IPS-20b (cell line): ENCODE results near the gene BAG3.
"Not testable (repeated sequence)": the region's sequence is repeated elsewhere in the genome, so short reads cannot be mapped to it uniquely, and the experiment has no call there.

Source experiments
- H3K27ac ChIP-seq: one replicate; pipeline ENCODE4 v1.5.1; 2013; ENCODE audit warnings: low read length
- H3K27me3 ChIP-seq: 2 replicates; pipeline ENCODE4 v1.6.1; 2013; ENCODE audit warnings: mild to moderate bottlenecking, low read length, inconsistent platforms; ENCODE audit not compliant: insufficient read depth
- H3K36me3 ChIP-seq: 2 replicates; pipeline ENCODE4 v1.6.1; 2013; ENCODE audit warnings: low read depth, mild to moderate bottlenecking, inconsistent platforms, low read length, moderate library complexity; ENCODE audit not compliant: insufficient read depth
- H3K4me1 ChIP-seq: 2 replicates; pipeline ENCODE4 v1.6.1; 2013; ENCODE audit warnings: mild to moderate bottlenecking, control low read depth, inconsistent platforms, low read length, moderate library complexity; ENCODE audit not compliant: insufficient read depth
- H3K4me3 ChIP-seq: 2 replicates; pipeline ENCODE4 v1.5.1; 2013; ENCODE audit warnings: mild to moderate bottlenecking, low read length, inconsistent platforms
- H3K9ac ChIP-seq: 2 replicates; pipeline ENCODE4 v1.6.1; 2013; ENCODE audit warnings: low read depth, mild to moderate bottlenecking, inconsistent platforms, low read length, moderate library complexity
- H3K9me3 ChIP-seq: 2 replicates; pipeline ENCODE4 v1.6.1; 2013; ENCODE audit warnings: mild to moderate bottlenecking, low read depth, low read length, inconsistent platforms; ENCODE audit not compliant: insufficient read depth

Gene BAG3

DNA sequence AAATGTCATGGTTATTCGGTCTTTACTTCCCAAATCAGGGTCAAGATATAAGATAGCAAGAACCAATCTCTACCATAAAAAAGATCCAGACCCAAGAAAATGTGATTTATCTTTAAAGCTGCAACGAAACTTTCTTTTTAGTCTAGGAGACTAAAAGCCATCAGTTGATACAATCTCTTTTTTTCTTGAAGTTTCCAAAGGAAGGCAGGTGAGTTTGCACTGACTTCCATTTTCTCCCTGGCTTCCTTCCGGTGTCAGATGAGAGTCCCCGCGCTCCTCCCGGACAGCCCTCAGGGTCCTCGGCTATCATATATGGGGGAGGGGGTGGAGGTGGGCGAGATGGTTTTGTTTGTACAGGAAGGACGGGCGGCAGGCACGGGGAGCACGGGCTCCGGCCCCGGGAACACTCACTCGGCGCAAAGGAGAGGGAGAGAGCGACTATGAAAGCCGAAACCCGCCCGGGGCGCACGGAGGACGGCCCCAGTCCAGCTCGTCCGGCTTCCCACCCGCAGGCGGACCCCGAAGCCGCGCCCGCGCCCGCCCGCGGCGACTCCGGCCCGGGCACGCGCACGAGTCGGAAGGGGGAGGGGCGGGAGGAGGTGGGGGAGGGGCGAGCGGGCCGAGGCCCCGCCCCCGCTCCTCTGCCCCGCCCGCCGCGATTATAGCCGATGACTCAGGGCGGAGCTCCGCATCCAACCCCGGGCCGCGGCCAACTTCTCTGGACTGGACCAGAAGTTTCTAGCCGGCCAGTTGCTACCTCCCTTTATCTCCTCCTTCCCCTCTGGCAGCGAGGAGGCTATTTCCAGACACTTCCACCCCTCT, at the start of gene BAG3:
Gene BAG3 (plus strand): TSS at position 689 of the 822 bp plus-strand sequence. CDS start 296 bp downstream, outside the sequence.
- H3K9ac ChIP-seq: peak within 1 kb of the TSS; percentile 92
- H3K27me3 ChIP-seq: peaks cover 6% of the 10 kb centered on the region; the same call in 1 of the 2 replicates
- peaks cover 16% of the 10 kb centered on the region for H3K4me1 ChIP-seq
- no peaks in the 10 kb centered on the region for H3K9me3 ChIP-seq
- peak within 1 kb of the TSS; percentile 80 for H3K27ac ChIP-seq
- peak within 1 kb of the TSS; percentile 90 for H3K4me3 ChIP-seq
- H3K36me3 ChIP-seq: no peaks in the 10 kb centered on the region

GRCh38 chr10:119602241-119603095, 48.7 kb upstream of the BAG3 start:
- Histone ChIP-seq H3K27me3 (no peaks in the 10 kb centered on the region), H3K27ac (no peak overlapping the region), H3K36me3 (no peaks in the 10 kb centered on the region), H3K4me1 (peaks cover 3% of the 10 kb centered on the region; the same call in 1 of the 2 replicates), H3K4me3 (no peak overlapping the region), H3K9me3 (peaks cover 6% of the 10 kb centered on the region), H3K9ac (no peak overlapping the region)

DNA sequence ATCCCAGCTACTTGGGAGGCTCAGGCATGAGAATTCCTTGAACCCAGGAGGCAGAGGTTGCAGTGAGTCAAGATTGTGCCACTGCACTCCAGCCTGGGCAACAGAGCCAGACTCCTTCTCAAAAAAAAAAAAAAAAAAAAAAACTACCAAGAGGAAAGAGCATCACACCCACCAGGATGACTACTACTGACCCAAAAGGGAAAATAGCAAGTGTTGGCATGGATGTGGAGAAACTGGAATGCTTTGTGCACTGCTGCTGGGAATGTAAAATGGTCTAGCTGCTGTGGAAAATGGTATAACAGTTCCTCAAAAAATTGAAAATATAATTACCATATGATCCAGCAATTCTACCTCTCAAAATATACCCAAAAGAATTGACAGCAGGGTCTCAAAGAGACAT, 46.7 kb upstream of the BAG3 start:
- Histone ChIP-seq H3K4me3 (no peak overlapping the region), H3K27me3 (peaks cover 6% of the 10 kb centered on the region), H3K4me1 (no peaks in the 10 kb centered on the region), H3K9me3 (no peaks in the 10 kb centered on the region), H3K36me3 (no peaks in the 10 kb centered on the region), H3K9ac (no peak overlapping the region), H3K27ac (no peak overlapping the region)

DNA sequence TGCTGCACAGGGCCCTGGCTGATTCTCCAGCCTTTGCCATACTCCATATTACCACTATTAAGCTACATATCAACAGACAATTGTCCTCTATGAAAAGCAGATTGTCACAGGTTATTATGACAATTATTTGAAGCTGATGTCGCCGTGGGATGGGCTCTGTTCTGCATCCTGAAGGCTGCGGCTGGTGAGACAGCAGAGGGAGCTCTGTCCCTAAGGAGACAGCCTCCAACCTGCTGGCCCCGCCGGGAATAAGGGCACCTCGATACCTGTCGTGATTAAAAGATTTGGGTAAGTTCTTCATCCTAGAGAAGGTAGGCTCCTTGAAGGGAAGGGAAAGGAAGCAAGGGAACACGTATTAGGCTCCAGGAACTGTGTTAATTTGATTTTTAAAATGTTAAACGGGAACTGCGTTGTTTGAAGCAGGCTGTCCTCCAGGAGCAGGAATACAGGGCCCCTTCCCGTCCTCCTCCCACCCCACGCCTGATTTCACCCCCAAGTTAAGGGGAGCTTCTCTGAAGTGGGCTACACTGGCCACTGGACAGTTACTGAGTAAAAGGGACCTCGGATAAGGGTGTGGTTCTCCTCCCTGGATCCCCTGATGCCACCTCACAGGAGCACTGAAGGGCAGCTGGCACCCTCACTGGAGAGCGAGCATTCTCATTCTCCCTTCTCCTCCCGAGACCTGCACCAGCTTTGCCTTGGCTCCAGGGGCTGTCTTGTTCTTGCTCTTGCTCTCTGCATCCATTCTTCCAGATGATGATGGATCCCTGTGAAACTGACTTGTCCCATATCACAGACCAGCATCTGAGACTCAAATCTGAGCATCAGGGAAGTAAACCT, 42.6 kb upstream of the BAG3 start:
- no peaks in the 10 kb centered on the region for H3K4me1 ChIP-seq
- no peaks in the 10 kb centered on the region for H3K9me3 ChIP-seq
- H3K36me3 ChIP-seq: no peaks in the 10 kb centered on the region
- no peak overlapping the region for H3K9ac ChIP-seq
- no peak overlapping the region for H3K27ac ChIP-seq
- no peak overlapping the region for H3K4me3 ChIP-seq
- peaks cover 6% of the 10 kb centered on the region for H3K27me3 ChIP-seq

GRCh38 chr10:119609516-119609915, 41.7 kb upstream of the BAG3 start:
- Histone ChIP-seq H3K9ac (no peak overlapping the region), H3K4me1 (no peaks in the 10 kb centered on the region), H3K27me3 (peaks cover 6% of the 10 kb centered on the region), H3K9me3 (no peaks in the 10 kb centered on the region), H3K27ac (no peak overlapping the region), H3K36me3 (no peaks in the 10 kb centered on the region), H3K4me3 (no peak overlapping the region)

- no peaks in the 10 kb centered on the region for H3K36me3 ChIP-seq
- H3K27ac ChIP-seq: no peak overlapping the region
- no peak overlapping the region for H3K9ac ChIP-seq
- no peaks in the 10 kb centered on the region for H3K4me1 ChIP-seq
- H3K9me3 ChIP-seq: no peaks in the 10 kb centered on the region
- H3K27me3 ChIP-seq: peaks cover 6% of the 10 kb centered on the region
- H3K4me3 ChIP-seq: no peak overlapping the region
Measured at GRCh38 chr10:119611433-119611832, 39.7 kb upstream of the BAG3 start.

DNA sequence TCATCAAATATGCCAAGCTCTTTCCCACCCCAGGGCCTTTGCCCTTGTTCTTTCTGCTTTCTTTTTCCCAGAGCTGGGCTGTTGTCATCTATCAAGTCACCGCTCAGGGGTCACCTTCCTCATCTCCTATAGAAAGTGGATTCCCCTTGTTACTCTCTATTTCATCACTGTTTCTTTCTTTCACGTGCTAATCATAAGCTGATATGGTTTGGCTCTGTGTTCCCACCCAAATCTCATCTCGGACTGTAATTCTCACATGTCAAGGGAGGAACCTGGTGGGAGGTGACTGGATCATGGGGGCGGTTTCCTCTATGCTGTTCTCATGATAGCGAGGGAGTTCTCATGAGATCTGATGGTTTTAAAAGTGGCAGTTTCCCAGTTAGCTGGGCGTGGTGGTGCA, 37.4 kb upstream of the BAG3 start:
- H3K9me3 ChIP-seq: no peaks in the 10 kb centered on the region
- H3K27ac ChIP-seq: no peak overlapping the region
- no peak overlapping the region for H3K4me3 ChIP-seq

DNA sequence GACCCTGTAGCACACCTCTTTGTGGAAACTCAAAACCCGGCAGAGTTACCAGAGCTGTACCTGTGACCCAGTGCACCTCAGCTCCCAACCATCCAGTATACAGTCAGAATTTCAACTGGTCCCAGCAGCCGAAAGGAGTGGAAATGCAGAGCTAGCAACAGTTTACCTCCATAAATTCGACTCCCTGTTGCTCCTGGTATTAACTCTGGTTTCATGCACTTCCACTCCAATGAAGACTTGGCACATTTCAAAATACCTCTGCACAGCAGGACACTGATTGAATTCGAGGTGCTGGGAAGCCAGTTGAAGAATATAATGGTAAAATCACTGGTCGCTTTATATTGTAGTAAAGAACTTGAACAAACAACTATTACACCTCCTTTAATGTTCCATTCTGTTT, 36.5 kb upstream of the BAG3 start:
- Histone ChIP-seq H3K36me3 (no peaks in the 10 kb centered on the region), H3K9me3 (no peaks in the 10 kb centered on the region), H3K4me3 (no peak overlapping the region), H3K4me1 (no peaks in the 10 kb centered on the region), H3K9ac (no peak overlapping the region), H3K27ac (no peak overlapping the region), H3K27me3 (no peaks in the 10 kb centered on the region)

More for the DNA sequence above, 37.4 kb upstream of the BAG3 start:
- H3K27me3 ChIP-seq: peaks cover 4% of the 10 kb centered on the region
- no peak overlapping the region for H3K9ac ChIP-seq
- H3K36me3 ChIP-seq: no peaks in the 10 kb centered on the region
- H3K4me1 ChIP-seq: no peaks in the 10 kb centered on the region

DNA sequence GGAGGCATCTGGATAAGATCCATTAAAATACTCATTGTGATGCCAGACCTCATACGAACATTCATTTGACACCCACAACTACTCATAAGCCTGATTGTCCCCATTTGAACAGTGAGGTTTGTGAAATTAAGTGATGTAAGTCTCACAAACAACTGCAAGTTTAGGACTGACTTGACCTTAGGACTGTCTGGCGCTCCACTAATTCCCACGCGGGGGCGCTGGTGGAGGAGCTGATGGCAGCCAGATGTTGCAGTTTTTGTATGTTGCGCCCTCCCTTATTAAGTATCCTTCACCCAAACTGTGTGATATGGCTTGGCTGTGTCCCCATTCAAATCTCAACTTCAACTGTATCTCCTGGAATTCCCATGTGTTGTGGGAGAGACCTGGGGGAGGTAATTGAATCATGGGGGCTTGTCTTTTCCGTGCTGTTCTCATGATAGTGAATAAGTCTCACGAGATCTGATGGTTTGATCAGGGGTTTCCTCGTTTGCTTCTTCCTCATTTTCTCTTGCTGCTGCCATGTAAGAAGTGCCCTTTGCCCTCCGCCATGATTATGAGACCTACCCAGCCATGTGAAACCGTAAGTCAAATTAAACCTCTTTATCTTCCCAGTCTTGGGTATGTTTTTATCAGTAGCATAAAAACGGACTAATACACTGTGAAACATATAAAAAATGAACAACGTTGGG, 34.2 kb upstream of the BAG3 start:
- no peaks in the 10 kb centered on the region for H3K36me3 ChIP-seq
- no peak overlapping the region for H3K9ac ChIP-seq
- H3K9me3 ChIP-seq: no peaks in the 10 kb centered on the region
- H3K4me1 ChIP-seq: no peaks in the 10 kb centered on the region
- no peaks in the 10 kb centered on the region for H3K27me3 ChIP-seq
- H3K27ac ChIP-seq: no peak overlapping the region
- no peak overlapping the region for H3K4me3 ChIP-seq

DNA sequence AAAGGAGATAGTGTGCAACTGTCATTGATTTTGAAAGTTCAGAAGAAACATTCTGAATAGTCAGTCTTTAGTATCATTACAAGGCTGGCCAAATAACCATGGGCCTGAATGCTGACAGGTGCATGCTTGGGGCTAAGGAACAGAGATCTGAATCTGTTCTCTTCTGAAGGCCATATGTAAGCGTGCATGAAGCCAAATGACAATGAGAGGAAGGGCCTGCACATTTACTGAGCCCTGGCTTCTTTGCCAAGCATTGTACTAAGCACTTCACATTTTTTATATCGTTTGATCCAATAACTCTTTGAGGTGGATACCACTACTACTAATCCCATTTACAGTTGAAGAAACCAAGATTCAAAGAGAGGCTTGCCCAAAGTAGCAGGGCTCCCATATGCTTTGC, 32.0 kb upstream of the BAG3 start:
- no peak overlapping the region for H3K4me3 ChIP-seq
- H3K27me3 ChIP-seq: no peaks in the 10 kb centered on the region
- H3K9me3 ChIP-seq: no peaks in the 10 kb centered on the region
- no peak overlapping the region for H3K27ac ChIP-seq
- no peaks in the 10 kb centered on the region for H3K4me1 ChIP-seq
- no peaks in the 10 kb centered on the region for H3K36me3 ChIP-seq
- H3K9ac ChIP-seq: no peak overlapping the region

- not testable (repeated sequence) for H3K9me3 ChIP-seq, H3K9ac ChIP-seq, H3K27ac ChIP-seq, H3K36me3 ChIP-seq, H3K4me1 ChIP-seq, H3K4me3 ChIP-seq, H3K27me3 ChIP-seq
Measured at GRCh38 chr10:119619811-119620210, 31.4 kb upstream of the BAG3 start.
